Measurements from ENCODE around the gene C16orf95. TPM values are rescaled to one million over a fixed set of nuclear protein-coding genes. Genes with fewer than 3 reads are reported as not detected.
"Not testable (repeated sequence)": the region's sequence is repeated elsewhere in the genome, so short reads cannot be mapped to it uniquely, and the experiment has no call there.

C16orf95 gene
- total RNA-seq, 4 donors from 2014 or later: 0.54 to 1.3 (median 0.54) TPM; not detected in 1

DNA sequence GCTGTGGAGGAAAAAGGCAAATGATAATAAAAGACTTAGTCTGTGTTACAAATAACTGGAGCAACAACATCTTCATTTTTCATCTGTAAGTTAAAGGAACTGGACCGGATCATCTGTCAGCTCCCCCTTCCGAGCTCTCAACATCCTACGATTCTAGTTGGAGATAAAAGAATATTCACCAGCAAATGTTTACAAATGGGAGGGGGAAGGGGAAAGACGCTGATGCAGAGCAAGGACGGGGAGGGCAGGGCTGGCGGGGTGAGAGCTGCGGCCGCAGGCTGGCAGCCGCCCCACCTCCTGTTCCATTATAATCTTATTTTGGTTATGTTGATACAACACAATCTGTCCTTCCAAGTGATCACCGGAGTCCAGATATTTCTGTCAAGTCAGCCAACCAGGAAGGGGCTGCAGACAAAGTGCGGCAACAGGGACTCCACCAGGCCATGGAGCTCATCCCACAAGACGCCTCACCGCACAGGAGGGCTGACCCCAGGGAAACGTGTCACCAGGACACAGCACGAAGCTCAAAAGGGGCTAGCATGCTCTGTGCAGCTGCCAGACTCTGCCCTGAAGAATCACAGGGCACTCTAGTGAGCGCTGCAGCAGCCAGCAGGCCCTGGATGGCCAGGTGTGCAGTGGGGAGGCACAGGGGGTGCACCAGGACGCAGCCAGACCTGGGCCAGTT lies 46.7 kb upstream of the C16orf95 start:
- no peak overlapping the region for H3K4me3 ChIP-seq (replicated peaks in 1 of 3)

GRCh38 chr16:87362828-87363559 lies 45.8 kb upstream of the C16orf95 start:
- WGBS, 2 donors: 87% methylated on average over 13 of the region's 13 CpGs
- intact Hi-C loops (cut with DNase I); H3K9me3 ChIP-seq; DNase-seq; H3K27me3 ChIP-seq; H3K4me3 ChIP-seq (replicated peaks in 1 of 3): not testable (repeated sequence)
- H3K36me3 ChIP-seq: peaks cover 20 to 27% of the 10 kb centered on the region in 2 donors
- H3K4me1 ChIP-seq: peaks cover 14 to 30% of the 10 kb centered on the region in 2 donors
- H3K27ac ChIP-seq: peak overlapping the region; percentile 48 to 79 (median 72)

More for the DNA sequence above, 46.7 kb upstream of the C16orf95 start:
- peak; percentile 60 to 68 for DNase-seq
- WGBS, 2 donors: 8 to 18% methylated on average over 15 to 16 of the region's 17 CpGs
- intact Hi-C loops (cut with DNase I): no loop called here
- H3K9me3 ChIP-seq: no peaks in the 10 kb centered on the region
- TF ChIP-seq, protein P1, sequence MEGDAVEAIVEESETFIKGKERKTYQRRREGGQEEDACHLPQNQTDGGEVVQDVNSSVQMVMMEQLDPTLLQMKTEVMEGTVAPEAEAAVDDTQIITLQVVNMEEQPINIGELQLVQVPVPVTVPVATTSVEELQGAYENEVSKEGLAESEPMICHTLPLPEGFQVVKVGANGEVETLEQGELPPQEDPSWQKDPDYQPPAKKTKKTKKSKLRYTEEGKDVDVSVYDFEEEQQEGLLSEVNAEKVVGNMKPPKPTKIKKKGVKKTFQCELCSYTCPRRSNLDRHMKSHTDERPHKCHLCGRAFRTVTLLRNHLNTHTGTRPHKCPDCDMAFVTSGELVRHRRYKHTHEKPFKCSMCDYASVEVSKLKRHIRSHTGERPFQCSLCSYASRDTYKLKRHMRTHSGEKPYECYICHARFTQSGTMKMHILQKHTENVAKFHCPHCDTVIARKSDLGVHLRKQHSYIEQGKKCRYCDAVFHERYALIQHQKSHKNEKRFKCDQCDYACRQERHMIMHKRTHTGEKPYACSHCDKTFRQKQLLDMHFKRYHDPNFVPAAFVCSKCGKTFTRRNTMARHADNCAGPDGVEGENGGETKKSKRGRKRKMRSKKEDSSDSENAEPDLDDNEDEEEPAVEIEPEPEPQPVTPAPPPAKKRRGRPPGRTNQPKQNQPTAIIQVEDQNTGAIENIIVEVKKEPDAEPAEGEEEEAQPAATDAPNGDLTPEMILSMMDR (IDR thresholded peaks at IDR 0.05): no peak
- TF ChIP-seq POLR2A (IDR thresholded peaks at IDR 0.05): peak in 1 of 2 donors; percentile 12
- no peaks in the 10 kb centered on the region for H3K27me3 ChIP-seq
- peaks cover 14 to 30% of the 10 kb centered on the region in 2 donors for H3K4me1 ChIP-seq
- peaks cover 19 to 20% of the 10 kb centered on the region in 2 donors for H3K36me3 ChIP-seq
- peak overlapping the region; percentile 72 to 82 (median 79) for H3K27ac ChIP-seq

- H3K4me3 ChIP-seq (replicated peaks in 1 of 3): no peak overlapping the region
- H3K9me3 ChIP-seq: no peaks in the 10 kb centered on the region
- H3K4me1 ChIP-seq: peaks cover 14 to 26% of the 10 kb centered on the region in 2 donors
- TF ChIP-seq, protein P1 (IDR thresholded peaks at IDR 0.05): no peak
- TF ChIP-seq POLR2A (IDR thresholded peaks at IDR 0.05): no peak
- intact Hi-C loops (cut with DNase I): no loop called here
- no peak for DNase-seq
- no peaks in the 10 kb centered on the region for H3K27me3 ChIP-seq
- H3K36me3 ChIP-seq: peaks cover 20 to 30% of the 10 kb centered on the region in 2 donors
- WGBS, 2 donors: 95 to 96% methylated on average over 8 of the region's 8 CpGs
- H3K27ac ChIP-seq: no peak overlapping the region
Observed at GRCh38 chr16:87361916-87362619, 44.9 kb upstream of the C16orf95 start.

DNA sequence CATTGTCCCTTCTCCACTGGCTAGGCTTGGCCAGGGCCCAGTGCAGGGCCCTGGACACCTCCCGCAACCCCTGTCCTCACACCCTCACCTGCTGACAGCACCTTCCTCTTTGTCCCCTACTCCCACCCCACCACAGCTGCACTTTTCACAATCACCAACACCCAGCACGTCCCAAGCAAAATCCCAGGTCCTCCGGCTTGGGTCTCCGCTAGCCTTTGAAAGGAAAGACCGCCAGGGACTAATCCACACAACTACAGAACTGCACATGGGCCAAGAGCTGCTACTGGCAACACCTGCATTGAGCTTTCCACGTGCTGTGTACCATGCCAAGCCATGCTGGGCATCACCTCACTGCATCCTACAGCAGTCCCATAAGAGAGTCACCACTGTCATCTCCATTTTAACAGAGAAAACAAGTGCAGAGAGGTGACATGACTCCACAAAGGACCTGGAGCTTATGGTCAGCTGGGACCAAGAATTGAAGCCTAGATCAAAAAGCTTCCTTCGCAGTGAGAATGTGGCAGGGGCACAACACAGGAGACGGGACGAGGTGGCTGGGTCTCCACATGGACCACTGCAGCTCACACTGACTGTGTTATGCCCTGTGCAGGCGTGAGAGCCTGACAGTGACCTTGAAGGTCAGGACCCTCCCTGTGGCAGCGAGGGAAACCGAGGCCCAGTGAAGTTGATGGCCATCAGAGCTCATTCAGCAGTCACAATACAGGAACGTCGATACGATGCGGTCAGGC lies 43.8 kb upstream of the C16orf95 start:
- Histone ChIP-seq H3K4me1 (peaks cover 14 to 26% of the 10 kb centered on the region in 2 donors), H3K9me3 (no peaks in the 10 kb centered on the region), H3K36me3 (peaks cover 15 to 30% of the 10 kb centered on the region in 2 donors), H3K27ac (no peak overlapping the region), H3K27me3 (no peaks in the 10 kb centered on the region), H3K4me3 (replicated peaks in 1 of 3) (no peak overlapping the region)
- intact Hi-C loops (cut with DNase I): no loop called here
- TF ChIP-seq, protein P1 (IDR thresholded peaks at IDR 0.05): no peak
- no peak for TF ChIP-seq POLR2A (IDR thresholded peaks at IDR 0.05)
- 97 to 98% methylated on average over 13 to 16 of the region's 16 CpGs for WGBS, 2 donors
- DNase-seq: no peak

GRCh38 chr16:87359121-87359520 lies 41.9 kb upstream of the C16orf95 start:
- Histone ChIP-seq H3K4me1 (peaks cover 9 to 14% of the 10 kb centered on the region in 2 donors), H3K4me3 (replicated peaks in 1 of 3) (no peak overlapping the region), H3K27ac (no peak overlapping the region), H3K27me3 (no peaks in the 10 kb centered on the region), H3K9me3 (no peaks in the 10 kb centered on the region), H3K36me3 (peaks cover 12 to 30% of the 10 kb centered on the region in 2 donors)
- intact Hi-C loops (cut with DNase I): no loop called here
- DNase-seq: no peak
- TF ChIP-seq POLR2A (IDR thresholded peaks at IDR 0.05): no peak
- TF ChIP-seq, protein P1 (IDR thresholded peaks at IDR 0.05): no peak
- 92 to 97% methylated on average over 5 to 7 of the region's 7 CpGs for WGBS, 2 donors
